C4-2B (cell line): ENCODE measurements around the gene CPNE6.

Experiments
- ZFX ChIP-seq: fragments of 450-650 bp; IDR thresholded peaks from 2 replicates; pipeline ENCODE4 v1.6.1; 2017
- TF ChIP-seq, protein P1 (sequence below): fragments of 450-650 bp; conservative IDR thresholded peaks from 2 replicates; pipeline ENCODE4 v1.5.1; 2017; ENCODE audit warnings: mild to moderate bottlenecking

DNA sequence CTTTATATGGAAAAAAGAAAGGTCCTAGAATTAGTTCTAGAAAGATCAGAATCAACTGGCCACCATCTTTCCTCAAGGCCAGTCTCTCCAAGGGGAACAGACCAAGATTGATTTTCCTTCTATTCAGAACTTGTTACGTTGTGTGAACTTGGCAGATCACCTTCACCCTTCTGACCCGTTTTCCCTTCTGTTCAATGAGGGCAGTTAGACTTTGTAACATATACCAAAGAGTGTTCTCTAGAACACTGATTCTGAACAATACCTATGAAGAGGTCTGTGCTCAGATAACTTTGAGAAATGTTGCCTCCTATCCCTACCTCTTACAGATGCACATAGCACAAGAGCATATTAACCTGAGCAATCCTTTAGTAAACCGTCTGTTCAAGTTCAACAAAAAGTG, 12.1 kb downstream of the CPNE6 start:
- TF ChIP-seq, protein P1, sequence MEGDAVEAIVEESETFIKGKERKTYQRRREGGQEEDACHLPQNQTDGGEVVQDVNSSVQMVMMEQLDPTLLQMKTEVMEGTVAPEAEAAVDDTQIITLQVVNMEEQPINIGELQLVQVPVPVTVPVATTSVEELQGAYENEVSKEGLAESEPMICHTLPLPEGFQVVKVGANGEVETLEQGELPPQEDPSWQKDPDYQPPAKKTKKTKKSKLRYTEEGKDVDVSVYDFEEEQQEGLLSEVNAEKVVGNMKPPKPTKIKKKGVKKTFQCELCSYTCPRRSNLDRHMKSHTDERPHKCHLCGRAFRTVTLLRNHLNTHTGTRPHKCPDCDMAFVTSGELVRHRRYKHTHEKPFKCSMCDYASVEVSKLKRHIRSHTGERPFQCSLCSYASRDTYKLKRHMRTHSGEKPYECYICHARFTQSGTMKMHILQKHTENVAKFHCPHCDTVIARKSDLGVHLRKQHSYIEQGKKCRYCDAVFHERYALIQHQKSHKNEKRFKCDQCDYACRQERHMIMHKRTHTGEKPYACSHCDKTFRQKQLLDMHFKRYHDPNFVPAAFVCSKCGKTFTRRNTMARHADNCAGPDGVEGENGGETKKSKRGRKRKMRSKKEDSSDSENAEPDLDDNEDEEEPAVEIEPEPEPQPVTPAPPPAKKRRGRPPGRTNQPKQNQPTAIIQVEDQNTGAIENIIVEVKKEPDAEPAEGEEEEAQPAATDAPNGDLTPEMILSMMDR, result no peak
- TF ChIP-seq ZFX, result no peak
